ENCODE data around the gene PRKACA.
"Not testable (repeated sequence)": the region's sequence is repeated elsewhere in the genome, so short reads cannot be mapped to it uniquely, and the experiment has no call there.

PRKACA gene

DNA sequence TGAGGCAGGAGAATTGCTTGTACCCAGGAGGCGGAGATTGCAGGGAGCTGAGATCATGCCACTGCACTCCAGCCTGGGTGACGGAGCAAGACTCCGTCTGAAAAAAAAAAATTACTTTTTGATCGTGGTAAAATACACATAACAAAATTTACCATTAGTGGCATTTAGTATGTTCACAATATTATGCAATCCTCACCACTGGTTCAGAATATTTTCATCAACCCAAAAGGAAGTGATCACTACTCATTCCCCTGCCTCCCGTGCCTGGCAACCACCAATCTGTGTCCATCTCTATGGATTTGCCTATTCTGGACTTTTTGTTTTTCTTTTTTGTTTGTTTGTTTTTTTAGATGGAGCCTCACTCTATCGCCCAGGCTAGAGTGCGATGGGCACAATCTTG lies 54.5 kb downstream of the PRKACA start:
- DNase-seq, result no peak

DNA sequence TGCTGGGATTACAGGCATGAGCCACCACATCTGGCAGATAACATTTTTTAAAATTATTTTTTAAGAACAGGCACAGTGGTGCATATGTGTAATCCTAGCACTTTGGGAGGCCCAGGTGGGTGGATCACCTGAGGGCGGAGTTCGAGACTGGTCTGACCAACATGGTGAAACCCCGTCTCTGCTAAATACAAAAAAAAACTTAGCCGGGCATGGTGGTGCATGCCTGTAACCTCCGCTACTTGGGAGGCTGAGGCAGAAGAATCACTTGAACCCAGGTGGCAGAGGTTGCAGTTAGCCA lies 55.1 kb downstream of the PRKACA start:
- no peak for DNase-seq

DNA sequence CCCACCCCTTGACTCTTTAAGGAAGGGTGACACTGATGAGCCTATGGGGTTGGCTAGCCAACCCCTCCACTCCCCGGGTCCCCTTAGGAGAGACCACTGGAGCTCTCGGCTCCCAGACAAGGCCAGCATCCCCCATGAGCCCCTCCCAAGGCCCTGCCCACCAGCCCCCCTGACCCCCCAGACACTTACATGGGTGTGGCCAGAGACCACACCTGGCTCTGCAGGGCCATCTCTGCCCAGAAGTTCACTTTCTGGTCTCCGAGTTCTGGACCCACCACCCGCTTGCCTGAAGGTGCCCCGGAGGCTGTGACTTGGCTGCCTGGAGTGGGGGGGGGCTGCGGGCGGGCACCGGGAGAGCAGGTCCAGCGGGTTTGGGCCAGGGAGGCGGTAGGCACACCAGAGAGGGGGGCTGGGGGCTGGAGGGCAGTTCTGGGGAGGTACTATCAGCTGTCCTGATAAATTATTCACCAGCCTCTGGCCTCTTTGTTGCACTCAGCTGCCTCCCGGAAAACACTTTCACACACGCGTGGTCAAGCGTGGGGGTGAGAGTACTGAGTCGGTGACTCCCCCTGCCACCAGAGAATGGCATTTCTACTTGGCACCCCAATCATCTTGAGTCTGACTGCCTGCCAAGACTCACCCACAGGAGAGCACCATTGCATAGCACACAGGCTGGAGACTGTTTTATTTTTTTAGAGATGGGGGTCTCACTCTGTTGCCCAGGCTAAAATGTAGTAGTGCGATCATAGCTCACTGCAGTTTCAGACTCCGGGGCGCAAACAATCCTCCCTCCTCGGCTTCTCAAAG lies 55.6 kb downstream of the PRKACA start, which contains the start of gene PALM3:
Gene PALM3 (minus strand): TSS at position 326 of the 807 bp plus-strand sequence. CDS start 96 bp downstream, at position 230.
- no peak for DNase-seq

DNA sequence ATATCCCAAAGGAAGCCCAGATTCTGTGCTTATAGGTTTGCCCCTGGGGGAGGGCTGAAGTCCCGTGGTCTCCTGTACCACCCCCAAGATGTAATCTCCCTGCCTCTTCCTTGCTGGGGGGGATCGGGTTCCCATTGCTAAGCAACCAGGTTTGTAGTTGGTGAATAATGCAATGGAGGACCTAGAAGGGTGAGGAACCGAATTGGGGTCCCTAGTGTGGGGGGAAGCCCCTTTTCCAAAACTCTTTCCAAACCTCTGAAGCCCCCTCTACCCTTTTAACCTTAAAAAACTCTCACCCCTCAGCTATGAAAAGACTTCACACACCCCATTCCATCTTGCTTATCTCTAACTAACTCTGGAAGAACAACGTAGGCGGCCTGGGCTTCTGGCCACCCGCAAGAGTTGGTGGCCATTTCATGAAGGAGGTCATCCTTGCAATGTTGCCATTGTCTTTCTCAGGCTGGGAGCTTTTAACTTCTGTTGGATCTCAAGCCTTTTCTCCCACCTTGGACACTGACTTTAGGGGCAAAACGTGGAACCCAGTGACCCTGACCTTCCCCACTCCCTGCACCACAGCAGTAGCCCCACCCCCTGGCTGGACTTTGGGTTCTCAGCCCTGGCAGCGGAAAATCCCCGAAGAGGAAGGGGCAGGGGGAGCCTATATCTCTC lies 56.3 kb downstream of the PRKACA start:
- no peak for DNase-seq

DNA sequence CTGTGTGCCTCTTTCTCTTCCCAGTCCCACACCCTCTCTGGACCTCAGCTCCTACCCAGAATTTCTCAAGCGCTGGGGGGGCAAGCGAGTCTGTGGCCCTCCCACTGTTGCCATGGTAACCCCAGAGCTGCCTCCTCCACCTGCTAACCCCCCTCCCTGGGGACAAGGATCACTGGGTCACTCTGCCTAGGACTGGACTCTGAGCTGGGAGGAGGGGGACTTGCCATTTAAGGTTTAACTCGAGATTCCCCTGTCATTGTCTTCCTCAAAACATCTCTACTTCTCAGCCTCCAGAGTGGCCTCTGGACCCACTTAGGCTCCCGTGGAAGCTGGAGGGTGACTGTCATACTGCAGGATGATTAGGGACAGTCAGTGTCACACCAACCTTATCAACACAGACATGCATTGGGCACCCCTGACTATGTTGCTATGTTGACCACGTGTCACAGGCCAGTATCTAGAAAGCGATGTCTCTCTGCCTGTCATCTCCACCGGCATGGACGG lies 57.9 kb downstream of the PRKACA start:
- DNase-seq, result no peak

GRCh38 chr19:14059093-14059480 lies 58.5 kb downstream of the PRKACA start:
- DNase-seq, result peak; percentile 56

- no peak for DNase-seq
These were observed 59.1 kb downstream of the PRKACA start for GRCh38 chr19:14058182-14059092.

GRCh38 chr19:14056741-14057356 lies 60.7 kb downstream of the PRKACA start:
- no peak for DNase-seq

- no peak for DNase-seq
These were observed 61.4 kb downstream of the PRKACA start for GRCh38 chr19:14056069-14056666.

DNA sequence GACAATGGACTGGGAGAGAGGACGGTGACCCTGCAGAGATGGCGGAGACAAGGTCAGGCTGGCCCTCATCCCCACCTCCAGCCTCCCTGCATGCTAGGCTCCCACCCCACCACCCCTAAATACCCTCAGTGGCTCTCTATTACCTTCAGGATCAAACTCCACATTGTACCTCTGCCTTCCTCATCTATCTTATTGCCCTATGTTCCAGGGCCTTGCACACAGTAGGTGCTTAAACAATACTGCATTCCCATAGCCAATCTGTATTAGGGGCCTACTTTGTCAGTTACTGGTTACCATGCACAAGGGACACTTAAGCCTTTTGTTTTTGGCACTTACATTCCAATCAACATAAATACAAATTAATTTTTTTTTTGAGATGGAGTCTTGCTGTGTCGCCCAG lies 62.2 kb downstream of the PRKACA start:
- DNase-seq, result no peak

DNA sequence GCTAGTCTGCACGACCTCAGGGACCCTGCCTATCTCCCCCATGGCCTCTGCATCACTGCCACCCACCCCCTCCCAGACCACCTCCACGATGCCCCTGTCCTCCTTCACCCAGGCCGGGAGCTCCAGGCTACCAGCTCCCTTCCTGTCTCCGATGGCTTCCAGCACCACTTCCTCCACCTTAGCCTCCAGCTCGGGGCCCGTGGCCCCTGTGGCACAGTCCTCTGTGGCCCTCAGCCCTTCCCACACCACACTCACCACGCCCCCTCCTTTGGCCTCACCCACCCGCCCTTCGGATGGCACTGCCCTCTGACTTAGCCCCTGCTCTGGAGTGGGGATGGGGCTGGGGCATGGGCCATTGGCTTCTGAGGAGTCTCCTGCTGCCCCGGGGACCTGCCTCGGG lies 62.8 kb downstream of the PRKACA start:
- DNase-seq, result no peak

DNA sequence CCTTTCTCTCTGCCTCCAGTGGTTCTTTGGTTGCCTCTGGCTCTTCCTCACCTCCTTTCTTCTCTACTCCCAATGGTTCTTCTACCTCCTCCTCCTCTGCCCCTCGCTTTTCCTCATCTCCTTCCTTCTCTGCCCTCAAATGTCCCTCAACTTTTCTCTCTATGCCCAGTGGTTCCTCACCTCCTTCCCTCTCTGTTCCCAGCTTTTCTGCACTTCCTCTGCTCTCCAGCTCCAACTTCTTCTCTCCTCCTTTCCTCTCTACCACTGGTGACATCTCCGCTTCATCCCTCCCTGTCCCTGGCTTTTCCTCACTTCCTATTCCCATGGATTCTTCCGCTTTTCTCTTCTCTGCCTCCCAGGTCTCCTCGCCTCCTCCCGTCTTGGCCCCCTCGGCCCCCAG lies 63.5 kb downstream of the PRKACA start:
- no peak for DNase-seq

- DNase-seq, result no peak
These were observed 64.1 kb downstream of the PRKACA start for GRCh38 chr19:14053500-14053899.

GRCh38 chr19:14053032-14053431 lies 64.5 kb downstream of the PRKACA start:
- DNase-seq, result no peak

GRCh38 chr19:14052470-14052869 lies 65.1 kb downstream of the PRKACA start:
- DNase-seq, result no peak

DNA sequence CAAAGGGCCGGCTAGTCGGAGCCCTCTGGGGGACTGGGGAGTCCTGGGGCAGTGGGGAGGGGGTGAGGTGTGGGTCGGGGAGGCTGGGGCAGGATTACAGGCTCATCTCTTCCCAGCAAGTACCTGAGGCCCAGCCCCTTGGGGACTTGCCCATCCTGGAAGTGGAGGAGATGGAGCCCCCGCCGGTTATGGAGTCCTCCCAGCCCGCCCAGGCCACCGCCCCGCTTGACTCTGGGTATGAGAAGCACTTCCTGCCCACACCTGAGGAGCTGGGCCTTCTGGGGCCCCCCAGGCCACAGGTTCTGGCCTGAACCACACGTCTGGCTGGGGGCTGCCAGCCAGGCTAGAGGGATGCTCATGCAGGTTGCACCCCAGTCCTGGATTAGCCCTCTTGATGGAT lies 65.6 kb downstream of the PRKACA start:
- no peak for DNase-seq

DNA sequence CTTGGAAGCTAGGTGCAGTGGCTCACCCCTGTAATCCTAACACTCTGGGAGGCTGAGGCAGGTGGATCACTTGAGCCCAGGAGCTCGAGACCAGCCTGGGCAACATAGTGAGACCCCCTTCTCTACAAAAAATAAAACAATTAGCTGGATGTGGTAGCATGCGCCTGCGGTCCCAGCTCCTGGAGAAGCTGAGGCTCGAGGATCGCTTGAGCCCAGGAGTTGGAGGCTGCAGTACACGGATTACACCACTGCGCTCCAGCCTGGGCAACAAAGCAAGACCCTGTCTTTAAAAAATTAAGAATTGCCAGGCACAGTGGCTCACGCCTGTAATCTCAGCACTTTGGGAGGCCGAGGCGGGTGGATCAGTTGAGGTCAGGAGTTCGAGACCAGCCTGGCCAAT lies 66.6 kb downstream of the PRKACA start:
- DNase-seq, result not testable (repeated sequence)

DNA sequence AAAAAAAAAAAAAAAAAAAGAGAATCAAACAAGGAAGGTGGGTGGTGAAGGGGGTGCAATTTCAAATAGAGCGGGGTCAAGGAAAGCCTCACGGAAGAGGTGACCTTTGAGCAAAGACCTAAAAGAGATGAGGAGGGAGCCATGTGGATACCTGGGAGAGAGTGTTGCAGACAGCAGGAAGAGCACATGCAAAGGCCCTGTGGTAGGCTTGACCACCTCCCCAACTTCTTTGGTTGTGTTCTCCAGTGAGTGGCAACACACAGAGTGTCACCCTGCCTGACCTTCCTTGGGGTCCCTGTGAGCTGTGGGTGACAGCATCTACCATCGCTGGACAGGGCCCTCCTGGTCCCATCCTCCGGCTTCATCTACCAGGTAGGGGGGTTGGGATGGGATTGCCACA lies 67.0 kb downstream of the PRKACA start:
- no peak for DNase-seq

DNA sequence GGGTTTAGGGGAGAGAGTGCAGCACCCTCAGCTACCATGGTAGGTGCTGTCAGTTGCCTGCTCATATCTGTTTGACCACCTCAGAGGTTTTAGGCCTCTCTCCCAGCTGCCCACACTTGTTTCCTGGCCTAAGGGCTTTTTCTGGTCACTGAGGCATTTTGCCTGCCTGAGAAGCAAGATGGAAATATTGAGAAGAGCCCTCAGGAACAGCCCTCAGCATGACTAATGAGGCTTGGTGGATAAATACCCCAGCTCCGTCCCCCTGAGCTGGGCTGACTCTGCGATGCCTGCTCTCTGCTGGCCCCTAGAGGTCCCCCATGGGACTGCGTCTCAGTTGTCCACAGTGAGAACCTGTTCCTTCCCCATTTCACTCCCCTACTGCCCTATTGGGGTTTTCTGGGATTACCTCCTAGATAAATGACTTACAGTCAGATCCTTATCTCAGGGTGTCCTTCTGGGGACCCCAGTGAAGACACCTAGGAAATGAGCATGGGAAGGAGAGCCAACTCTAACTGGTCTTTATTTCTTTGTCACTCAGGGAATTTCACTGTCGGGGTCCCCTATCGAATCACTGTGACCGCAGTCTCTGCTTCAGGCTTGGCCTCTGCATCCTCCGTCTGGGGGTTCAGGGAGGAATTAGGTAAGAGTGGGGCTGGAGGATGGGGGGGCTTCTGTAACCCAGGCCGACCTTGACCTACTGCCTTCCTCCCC lies 69.0 kb downstream of the PRKACA start:
- peak; percentile 81 for DNase-seq

DNA sequence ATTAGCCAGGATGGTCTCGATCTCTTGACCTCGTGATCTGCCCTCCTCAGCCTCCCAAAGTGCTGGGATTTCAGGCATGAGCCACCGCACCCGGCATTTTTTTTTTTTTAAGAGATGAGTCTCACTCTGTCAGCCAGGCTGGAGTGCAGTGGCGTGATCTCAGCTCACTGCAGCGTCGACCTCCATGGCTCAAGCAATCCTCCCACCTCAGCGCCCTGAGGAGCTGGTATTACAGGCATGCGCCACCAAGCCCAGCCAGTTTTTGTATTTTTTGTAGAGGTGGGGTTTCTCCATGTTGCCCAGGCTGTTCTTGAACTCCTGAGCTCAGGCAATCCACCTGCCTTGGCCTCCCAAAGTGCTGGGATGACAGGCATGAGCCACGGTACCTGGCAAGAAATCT lies 69.7 kb downstream of the PRKACA start:
- not testable (repeated sequence) for DNase-seq
